GM21423 (cell line): ENCODE measurements around the gene NLRC5.
"Not testable (repeated sequence)": the region's sequence is repeated elsewhere in the genome, so short reads cannot be mapped to it uniquely, and the experiment has no call there.

ENCODE experiments used
- ATAC-seq: cut with Tn5 transposase; IDR thresholded peaks from one replicate; pipeline ENCODE4 v1.9.1; 2021; ENCODE audit warnings: mild to moderate bottlenecking, moderate library complexity; ENCODE audit not compliant: unreplicated experiment

NLRC5 gene

GRCh38 chr16:56980792-56981724 lies 8.3 kb upstream of the NLRC5 start:
- peak; percentile 37 for ATAC-seq

DNA sequence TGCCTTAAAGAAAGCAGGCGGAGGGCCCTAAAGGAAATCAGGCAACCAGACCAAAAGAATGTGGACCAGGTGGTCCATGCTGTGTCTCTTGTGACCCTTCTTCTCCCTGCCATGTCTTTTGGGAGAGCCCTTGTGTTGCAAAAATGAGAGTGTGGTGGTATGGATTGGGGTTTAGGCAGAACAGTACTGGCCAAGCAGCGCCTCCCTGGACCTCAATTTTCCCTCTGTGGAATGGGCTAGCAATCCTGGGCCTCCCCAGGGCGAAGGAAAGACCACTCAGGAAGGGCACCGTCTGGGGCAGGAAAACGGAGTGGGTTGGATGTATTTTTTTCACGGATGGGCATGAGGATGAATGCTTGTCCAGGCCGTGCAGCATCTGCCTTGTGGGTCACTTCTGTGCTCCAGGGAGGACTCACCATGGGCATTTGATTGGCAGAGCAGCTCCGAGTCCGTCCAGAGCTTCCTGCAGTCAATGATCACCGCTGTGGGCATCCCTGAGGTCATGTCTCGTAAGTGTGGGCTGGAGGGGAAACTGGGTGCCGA lies 7.6 kb upstream of the NLRC5 start:
- no peak for ATAC-seq

DNA sequence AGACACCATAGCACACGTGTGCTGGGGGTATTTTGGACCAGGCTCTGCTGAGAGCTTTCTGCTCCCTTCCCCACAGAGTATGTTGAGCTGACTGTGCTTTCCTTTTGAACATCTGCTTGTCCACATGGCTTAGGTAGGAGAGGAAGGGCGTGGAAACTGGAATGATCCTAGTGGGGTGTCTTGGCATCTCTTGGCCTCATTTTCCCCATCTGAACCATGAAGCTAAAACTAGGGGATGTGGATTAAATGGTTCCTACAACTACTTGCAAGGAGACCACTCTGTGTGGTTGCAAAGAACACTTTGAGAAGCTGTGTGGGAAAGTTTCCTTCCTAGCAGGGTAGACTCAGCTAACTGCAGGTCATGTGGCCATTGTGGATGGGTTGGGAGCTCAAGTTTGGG lies 6.7 kb upstream of the NLRC5 start:
- no peak for ATAC-seq

DNA sequence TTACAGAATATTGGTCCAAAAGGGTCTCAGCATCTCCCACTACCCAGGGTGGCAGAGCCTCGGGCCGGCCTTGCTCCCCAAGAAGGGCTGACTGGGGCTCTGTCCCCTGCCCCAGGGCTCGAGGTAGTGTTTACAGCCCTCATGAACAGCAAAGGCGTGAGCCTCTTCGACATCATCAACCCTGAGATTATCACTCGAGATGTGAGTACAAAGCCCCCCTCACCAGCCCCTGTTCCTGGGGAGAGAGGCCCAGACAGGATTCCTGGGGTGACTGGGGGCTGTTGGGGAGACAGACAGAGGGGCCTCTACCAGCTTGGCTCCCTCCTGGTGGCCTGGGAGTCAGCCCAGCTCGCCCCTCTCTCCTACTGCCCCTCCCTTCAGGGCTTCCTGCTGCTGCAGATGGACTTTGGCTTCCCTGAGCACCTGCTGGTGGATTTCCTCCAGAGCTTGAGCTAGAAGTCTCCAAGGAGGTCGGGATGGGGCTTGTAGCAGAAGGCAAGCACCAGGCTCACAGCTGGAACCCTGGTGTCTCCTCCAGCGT lies 6.1 kb upstream of the NLRC5 start:
- no peak for ATAC-seq

- no peak for ATAC-seq
Observed at GRCh38 chr16:56984639-56985038, 4.7 kb upstream of the NLRC5 start.

- no peak for ATAC-seq
Observed at GRCh38 chr16:56985288-56985961, 3.9 kb upstream of the NLRC5 start.

DNA sequence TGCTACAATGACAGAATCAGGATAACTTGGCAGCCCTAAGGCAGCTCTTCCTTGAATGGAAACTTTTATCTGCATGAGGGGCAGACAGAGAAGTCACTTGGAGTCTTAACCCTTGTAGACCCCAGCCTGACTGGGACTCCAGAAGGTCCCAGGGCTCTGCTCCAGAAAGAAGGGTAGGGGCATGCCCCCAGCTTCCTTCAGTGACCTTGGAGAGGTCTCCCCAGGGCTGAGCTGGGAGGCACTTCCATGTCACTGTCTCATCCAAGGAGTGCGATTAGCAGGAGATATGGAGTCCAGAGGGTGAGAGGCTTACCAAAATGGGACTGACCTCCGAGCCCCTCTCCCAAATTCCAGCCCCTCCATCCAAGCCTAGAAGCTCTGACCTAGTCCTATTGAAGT lies 3.4 kb upstream of the NLRC5 start:
- no peak for ATAC-seq

DNA sequence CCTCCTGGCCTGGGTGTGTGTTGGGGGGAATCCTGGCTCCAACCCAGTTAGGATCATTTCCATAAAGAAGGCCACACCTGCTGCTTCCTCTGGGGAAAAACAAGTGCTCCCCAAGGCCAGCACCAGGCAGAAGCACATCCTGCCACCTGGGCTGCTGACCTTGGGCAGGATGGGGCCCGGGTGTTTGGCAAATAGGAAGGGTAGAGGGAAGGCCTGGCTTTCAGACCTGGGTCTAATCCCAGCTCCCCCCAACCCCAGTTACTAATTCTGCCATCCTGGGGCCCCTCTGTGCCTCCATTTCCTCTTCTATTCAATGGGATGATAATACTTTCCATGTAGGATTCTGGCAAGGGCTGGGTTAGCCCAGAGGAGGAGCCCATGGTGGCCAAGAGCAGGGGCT lies 3.0 kb upstream of the NLRC5 start:
- no peak for ATAC-seq

DNA sequence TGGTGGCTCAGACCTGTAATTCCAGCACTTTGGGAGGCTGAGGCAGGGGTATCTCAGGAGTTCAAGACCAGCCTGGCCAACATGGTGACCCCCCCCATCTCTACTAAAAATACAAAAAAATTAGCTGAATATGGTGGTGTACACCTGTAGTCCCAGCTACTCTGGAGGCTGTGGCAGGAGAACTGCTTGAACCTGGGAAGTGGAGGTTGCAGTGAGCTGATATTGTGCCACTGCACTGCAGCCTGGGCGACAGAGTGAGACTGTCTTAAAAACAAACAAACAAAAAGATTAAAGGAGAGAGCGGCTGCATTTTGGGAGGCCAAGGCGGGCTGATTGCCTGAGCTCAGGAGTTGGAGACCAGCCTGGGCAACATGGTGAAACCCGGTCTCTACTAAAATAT lies 2.4 kb upstream of the NLRC5 start:
- not testable (repeated sequence) for ATAC-seq

DNA sequence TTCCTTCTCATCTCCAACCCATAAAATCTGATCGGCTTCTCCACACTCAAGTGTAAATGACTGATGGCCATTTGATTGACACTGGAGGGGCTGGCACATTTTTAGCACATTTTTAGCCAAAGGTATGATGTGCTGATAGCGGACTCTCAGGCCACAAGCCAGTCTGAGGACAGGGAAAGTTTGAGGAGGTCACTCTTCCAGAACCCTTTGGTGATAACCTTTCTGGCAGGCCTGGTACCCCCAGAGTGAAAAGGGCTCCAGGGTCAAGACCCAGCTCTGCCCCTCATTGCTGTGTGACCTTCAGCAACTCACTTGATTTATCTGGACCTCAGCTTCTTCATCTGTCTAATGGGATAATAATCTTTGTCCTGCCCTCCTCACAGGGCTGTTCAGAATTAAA lies 1.7 kb upstream of the NLRC5 start:
- no peak for ATAC-seq

GRCh38 chr16:56988161-56988947 lies 1.0 kb upstream of the NLRC5 start:
- ATAC-seq = no peak

DNA sequence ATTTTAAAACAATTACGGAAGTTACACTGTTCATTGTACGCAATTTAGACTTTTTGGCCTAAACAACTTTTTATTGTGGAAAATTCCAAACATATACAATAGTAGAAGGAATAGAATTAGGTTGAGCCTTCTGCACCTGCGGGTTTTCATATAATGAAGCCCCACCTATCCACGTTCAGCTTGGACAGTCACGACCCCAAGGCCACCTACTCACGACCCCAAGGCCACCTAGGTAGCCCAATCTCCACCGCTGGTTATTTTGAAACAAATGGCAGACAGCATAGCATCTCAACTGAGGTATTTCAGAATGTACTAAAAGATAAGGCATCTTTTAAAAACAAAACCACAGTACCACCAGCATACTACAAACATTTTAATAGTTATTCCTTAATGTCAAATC lies 631 bp downstream of the NLRC5 start:
- no peak for ATAC-seq

DNA sequence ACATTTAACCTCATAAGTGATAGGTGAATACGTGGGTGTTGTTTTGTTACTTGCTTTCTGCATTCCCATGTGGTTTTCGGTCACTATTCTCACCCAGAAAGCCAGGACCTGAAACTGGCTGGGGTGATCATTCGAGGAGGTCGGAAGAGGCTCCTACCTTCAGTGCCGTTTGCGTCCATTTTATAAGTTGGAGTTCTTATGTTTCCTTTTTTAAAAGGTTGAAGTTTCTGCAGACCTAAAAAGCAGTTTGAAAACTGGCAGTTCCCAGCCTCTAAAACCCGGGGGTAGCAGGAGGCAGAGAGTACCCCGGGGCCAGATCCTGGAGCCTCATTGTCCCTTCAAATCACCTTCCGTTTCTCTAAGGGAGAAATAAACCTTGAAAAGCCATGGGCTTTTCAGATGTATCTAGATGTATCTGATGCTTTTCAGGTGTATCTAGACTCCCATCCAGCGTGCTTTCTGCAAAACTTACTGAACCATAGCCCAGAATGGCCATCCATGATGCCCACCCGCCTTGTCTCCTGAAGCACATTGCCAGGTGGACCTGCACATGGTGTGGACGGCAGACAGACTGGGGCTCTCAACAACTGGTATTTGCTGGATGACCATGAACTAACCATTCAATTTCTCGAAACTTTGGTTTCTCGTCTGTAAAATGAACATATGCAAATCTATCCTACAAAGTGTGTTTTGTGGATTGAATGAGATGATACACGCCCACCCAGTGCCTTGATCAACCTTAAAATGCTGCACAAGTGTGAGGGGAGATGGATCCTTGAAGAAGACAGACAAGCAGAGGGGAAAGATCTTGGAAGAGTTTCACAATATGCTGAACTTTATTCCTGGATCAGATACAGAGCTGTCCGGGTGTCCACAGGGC lies 1.3 kb downstream of the NLRC5 start:
- ATAC-seq = no peak

DNA sequence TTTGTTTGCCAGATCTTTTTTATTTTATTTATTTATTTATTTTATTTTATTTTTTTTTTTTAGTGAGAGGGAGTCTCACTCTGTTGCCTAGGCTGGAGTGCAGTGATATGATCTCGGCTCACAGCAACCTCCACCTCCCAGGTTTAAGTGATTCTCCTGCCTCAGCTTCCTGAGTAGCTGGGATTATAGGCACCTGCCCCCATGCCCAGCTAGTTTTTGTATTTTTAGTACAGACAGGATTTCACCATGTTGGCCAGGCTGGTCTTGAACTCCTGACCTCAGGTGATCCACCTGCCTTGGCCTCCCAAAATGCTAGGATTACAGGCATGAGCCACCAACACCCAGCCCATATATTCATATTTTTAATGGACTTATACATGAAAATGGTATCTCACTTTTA lies 3.1 kb downstream of the NLRC5 start:
- ATAC-seq = not testable (repeated sequence)

DNA sequence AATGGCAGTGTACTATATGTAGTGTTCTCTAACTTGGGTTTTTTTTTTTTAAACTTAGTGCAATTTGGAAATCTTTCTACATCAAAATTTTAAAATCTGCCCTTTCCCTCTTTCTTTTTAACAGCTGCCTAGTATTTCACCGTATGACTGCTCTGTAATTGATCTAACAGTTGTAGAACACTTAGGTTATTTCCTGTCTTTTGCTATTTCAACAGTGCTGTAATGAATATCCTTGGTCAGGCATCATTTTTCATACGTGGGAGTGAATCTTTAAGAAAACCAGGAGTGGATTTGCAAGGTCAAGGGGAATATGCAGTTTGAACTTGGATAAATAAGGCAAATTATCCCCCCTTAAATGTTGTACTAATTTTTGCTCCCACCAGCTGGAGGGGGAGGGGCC lies 3.8 kb downstream of the NLRC5 start:
- ATAC-seq = no peak

GRCh38 chr16:56994311-56994710 lies 5.0 kb downstream of the NLRC5 start:
- ATAC-seq = no peak

DNA sequence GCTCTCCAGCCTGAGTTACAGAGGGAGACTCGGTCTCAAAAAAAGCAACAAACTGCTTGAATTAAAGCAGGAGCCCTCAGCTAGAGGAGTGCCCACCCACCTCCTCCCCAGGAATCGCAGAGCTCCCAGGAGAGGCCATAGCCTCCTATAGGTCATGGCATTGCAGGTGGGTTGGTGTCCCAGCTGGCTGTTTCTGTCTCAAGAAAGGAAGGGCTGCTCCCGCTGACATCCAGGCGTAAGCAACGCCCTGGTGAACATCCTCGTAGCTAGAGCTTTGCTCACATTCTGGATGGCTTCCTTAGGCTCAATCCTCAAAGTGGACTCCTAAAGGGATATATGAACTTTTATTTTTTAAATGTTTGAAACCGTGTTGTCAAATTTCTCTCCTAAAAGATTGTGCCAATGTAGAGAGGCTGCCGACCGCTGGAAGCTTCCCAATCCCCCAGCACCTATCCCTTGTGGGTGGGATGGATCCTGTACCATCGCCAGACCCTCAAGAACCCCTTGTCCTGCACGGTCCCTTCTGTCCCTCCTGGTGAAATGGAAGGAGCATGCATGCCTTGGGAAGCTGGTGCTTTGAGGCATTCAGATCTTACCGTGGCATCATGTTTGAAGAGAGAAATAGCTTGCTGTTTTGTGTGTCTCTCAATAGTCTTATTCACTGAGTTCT lies 5.9 kb downstream of the NLRC5 start:
- ATAC-seq = no peak

GRCh38 chr16:56997264-56997663 lies 7.9 kb downstream of the NLRC5 start:
- ATAC-seq = no peak

GRCh38 chr16:56997931-56998330 lies 8.6 kb downstream of the NLRC5 start:
- no peak for ATAC-seq
